Adrenal gland (tissue), 12 donors: ENCODE measurements around the gene RNF180. TPM values are rescaled to one million over a fixed set of nuclear protein-coding genes. Genes with fewer than 3 reads are reported as not detected.

Experiments
- DNase-seq, 7 donors: peaks; one replicate each; pipeline ENCODE4 v3.0.0-alpha.2; 2019 to 2020
- H3K27ac ChIP-seq, 5 donors: fragments of 200-600 bp; sonication (generic) in 4 of 5; 1 replicate in 3 of 5; 2 replicates in 2 of 5; pipeline versions ENCODE4 v1.5.1 to v1.8.0; 2016 to 2020; ENCODE audit warnings: mild to moderate bottlenecking in 1 of 5
- H3K27me3 ChIP-seq: fragments of 200-600 bp; 2 replicates; pipeline ENCODE4 v1.8.0; 2021
- H3K36me3 ChIP-seq, 2 donors: fragments of 200-600 bp; replicated peaks in 1 of 2; 1 replicate in 1 of 2; 2 replicates in 1 of 2; pipeline versions ENCODE4 v1.5.1 to v1.8.0; 2018 to 2022
- H3K4me1 ChIP-seq, 2 donors: fragments of 200-600 bp; replicated peaks in 1 of 2; 1 replicate in 1 of 2; 2 replicates in 1 of 2; pipeline versions ENCODE4 v1.5.1 to v1.8.0; 2018 to 2021
- H3K4me3 ChIP-seq, 4 donors: fragments of 200-600 bp; sonication (generic) in 3 of 4; one replicate each; pipeline ENCODE4 v1.5.1; 2016 to 2018
- H3K9me3 ChIP-seq, 3 donors: fragments of 200-600 bp; sonication (generic) in 1 of 3; replicated peaks in 1 of 3; 1 replicate in 2 of 3; 2 replicates in 1 of 3; pipeline versions ENCODE4 v1.5.1 to v1.8.0; 2016 to 2021
- POLR2A ChIP-seq, 2 donors: fragments of 450-650 bp; IDR thresholded peaks; one replicate each; pipeline ENCODE4 v1.6.1; 2017; ENCODE audit warnings: antibody characterized with exemption in 2 of 2, mild to moderate bottlenecking in 2 of 2, moderate library complexity in 1 of 2
- WGBS, 4 donors: extraction: QIAGEN DNeasy Blood & Tissue Kit in 2 of 4; methylation state at CpG; one replicate each; pipeline versions ENCODE4 v1.1.5 to v1.1.7; 2013 to 2017; 5-methylcytosine and 5-hydroxymethylcytosine counted together
- intact Hi-C, 2 donors: fragments of 100-400 bp; cut with DNase I; formaldehyde crosslinking; loops; one replicate each; pipeline versions ENCODE4 v1.14.1 to v1.15.0; 2022 to 2023
- polyA plus RNA-seq, 3 donors: library from polyadenylated mRNA; stranded (reverse); fragments of 200-250 nt in 2 of 3; fragments of 350-450 nt in 1 of 3; fragmentation: Illumina TruSeq in 1 of 3; extraction: RNeasy Lipid Tissue Mini Kit (QIAGEN cat#74804) in 1 of 3; gene quantifications; one replicate each; pipeline ENCODE4 v1.2.3, GENCODE V29; 2013 to 2014
- total RNA-seq, 9 donors: library from RNA; depleted of rRNA in 4 of 9; stranded (reverse); fragments of >200 nt in 4 of 9; fragments of 120-200 nt in 1 of 9; fragmentation: NEBNext Ultra II Directional in 1 of 9; extraction: Animal tissue kit (Norgen Biotek cat#: 25700) in 1 of 9; gene quantifications; one replicate each; pipeline versions ENCODE4 v1.1.0 to v1.2.4, GENCODE V29; 2013 to 2023
- TF ChIP-seq, protein P1 (sequence below), 6 experiments: fragments of 450-650 bp in 4 of 6; fragments of 200-600 bp in 2 of 6; sonication (generic) in 1 of 6; IDR thresholded peaks; 1 replicate in 5 of 6; 2 replicates in 1 of 6; pipeline versions ENCODE4 v1.5.1 to v1.8.0; 2016 to 2021; ENCODE audit warnings: antibody characterized with exemption in 6 of 6, mild to moderate bottlenecking in 2 of 6, moderate library complexity in 1 of 6
- donor health status: healthy with polysubstance abuse.
- donor health status: Bipolar disorder and iron deficiency.
- donor health status: DM: yes; HTN: yes; CAD: no.
- donor health status: DM: no; HTN: no; CAD: no.
- donor health status: DM: no; HTN: no; CAD: no.
- donor health status: DM: yes; HTN: yes; CAD: no.

The RNF180 gene
- total and polyA plus RNA-seq, 12 donors: 1.5 to 21.7 (median 9.2) TPM

DNA sequence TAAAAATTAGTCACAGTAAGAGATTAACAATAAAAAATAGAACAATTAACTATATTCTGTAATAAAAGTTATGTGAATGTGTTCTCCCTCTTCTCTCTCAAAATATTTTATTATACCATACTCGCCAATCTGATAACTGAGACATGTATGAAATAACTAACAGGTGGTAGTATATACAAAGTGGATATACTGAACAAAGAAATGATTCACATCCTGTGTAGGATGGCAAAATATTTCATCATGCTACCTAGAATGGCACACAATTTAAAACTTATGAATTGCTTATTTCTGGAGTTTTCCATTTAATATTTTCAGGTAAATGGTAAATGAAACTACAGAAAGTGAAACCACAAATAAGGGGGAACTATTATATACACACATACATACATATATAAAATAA is 152.5 kb downstream of the RNF180 start:
- intact Hi-C loops: no loop called here
- Histone ChIP-seq H3K27me3 (no peaks in the 10 kb centered on the region), H3K9me3 (no peaks in the 10 kb centered on the region), H3K4me3 (no peak overlapping the region), H3K4me1 (peaks cover 0 to 3% of the 10 kb centered on the region in 2 donors), H3K27ac (no peak overlapping the region), H3K36me3 (no peaks in the 10 kb centered on the region)
- no peak for DNase-seq
- 89 to 94% (median 92%) methylated on average over 1 of the region's 1 CpG for WGBS, 4 donors
- TF ChIP-seq POLR2A (IDR thresholded peaks at IDR 0.05): no peak
- TF ChIP-seq, protein P1, sequence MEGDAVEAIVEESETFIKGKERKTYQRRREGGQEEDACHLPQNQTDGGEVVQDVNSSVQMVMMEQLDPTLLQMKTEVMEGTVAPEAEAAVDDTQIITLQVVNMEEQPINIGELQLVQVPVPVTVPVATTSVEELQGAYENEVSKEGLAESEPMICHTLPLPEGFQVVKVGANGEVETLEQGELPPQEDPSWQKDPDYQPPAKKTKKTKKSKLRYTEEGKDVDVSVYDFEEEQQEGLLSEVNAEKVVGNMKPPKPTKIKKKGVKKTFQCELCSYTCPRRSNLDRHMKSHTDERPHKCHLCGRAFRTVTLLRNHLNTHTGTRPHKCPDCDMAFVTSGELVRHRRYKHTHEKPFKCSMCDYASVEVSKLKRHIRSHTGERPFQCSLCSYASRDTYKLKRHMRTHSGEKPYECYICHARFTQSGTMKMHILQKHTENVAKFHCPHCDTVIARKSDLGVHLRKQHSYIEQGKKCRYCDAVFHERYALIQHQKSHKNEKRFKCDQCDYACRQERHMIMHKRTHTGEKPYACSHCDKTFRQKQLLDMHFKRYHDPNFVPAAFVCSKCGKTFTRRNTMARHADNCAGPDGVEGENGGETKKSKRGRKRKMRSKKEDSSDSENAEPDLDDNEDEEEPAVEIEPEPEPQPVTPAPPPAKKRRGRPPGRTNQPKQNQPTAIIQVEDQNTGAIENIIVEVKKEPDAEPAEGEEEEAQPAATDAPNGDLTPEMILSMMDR (IDR thresholded peaks at IDR 0.05): no peak

DNA sequence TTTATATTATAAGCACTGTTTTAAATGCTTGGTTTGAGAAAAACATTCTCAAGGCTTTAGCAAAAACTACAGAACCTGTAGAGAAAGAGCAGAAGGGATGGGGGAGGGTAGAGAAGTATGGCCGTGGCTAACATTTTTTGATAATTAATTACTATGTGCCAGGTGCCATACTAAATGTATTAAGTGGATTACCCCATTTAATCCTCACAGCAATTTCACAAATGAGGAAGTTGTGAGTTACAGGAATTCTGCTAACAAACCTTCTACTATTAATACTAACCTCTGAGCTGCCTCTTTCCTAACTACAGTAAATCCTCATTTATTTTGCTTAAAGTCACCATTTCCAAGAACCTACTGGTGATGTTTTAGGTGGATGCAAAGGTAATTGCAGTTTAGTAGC is 157.9 kb downstream of the RNF180 start:
- H3K27ac ChIP-seq: no peak overlapping the region
- intact Hi-C loops: no loop called here

GRCh38 chr5:64330728-64331231 is 165.1 kb downstream of the RNF180 start:
- no peak for TF ChIP-seq POLR2A (IDR thresholded peaks at IDR 0.05)
- TF ChIP-seq, protein P1 (IDR thresholded peaks at IDR 0.05): no peak
- Histone ChIP-seq H3K36me3 (no peaks in the 10 kb centered on the region), H3K27me3 (no peaks in the 10 kb centered on the region), H3K9me3 (no peaks in the 10 kb centered on the region), H3K4me3 (no peak overlapping the region), H3K27ac (no peak overlapping the region), H3K4me1 (no peaks in the 10 kb centered on the region)
- no peak for DNase-seq
- WGBS, 4 donors: 88 to 100% (median 96%) methylated on average over 2 to 6 of the region's 6 CpGs
- intact Hi-C loops: no loop called here

More for the DNA sequence above, 157.9 kb downstream of the RNF180 start:
- H3K4me3 ChIP-seq: no peak overlapping the region
- no peaks in the 10 kb centered on the region for H3K4me1 ChIP-seq
- 76 to 96% (median 84%) methylated on average over 1 of the region's 1 CpG for WGBS, 4 donors
- H3K9me3 ChIP-seq: no peaks in the 10 kb centered on the region
- TF ChIP-seq, protein P1 (IDR thresholded peaks at IDR 0.05): no peak
- no peak for TF ChIP-seq POLR2A (IDR thresholded peaks at IDR 0.05)
- no peaks in the 10 kb centered on the region for H3K27me3 ChIP-seq
- no peaks in the 10 kb centered on the region for H3K36me3 ChIP-seq
- no peak for DNase-seq

DNA sequence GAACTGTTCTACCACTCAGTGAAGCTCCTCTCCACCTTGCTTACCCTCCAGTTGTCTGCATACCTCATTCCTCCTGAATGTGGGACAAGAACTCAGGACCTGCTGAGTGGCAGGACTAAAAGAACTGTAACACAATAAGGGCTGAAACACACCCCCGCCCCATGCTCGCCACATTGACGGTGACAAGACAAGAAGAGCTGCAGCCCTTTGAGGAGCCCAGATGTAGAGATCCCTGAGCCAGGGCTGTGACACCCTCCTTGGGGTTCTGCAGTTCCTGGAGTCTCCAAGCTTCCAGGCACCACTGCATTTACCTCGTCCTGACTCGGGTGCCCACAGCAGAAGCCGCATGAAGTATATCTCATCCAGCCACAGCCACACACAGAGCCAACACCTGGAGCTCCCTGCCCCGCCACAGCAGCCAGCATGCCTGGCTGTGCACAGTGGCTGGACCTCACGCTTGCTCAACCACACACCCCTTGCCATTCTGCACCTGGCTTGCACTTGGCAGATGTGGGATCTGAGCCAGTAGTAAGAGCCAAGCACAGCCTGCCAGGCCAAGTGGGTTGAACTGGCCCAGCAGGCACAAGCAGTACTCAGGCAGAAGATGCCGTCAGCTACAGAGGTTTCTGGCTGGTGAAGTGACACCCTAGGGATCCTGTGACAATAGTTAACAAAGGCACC is 166.1 kb downstream of the RNF180 start:
- Histone ChIP-seq H3K9me3 (no peaks in the 10 kb centered on the region), H3K27me3 (no peaks in the 10 kb centered on the region), H3K4me3 (no peak overlapping the region), H3K27ac (no peak overlapping the region), H3K36me3 (no peaks in the 10 kb centered on the region), H3K4me1 (no peaks in the 10 kb centered on the region)
- 94 to 100% (median 98%) methylated on average over 4 to 9 of the region's 9 CpGs for WGBS, 4 donors
- TF ChIP-seq, protein P1 (IDR thresholded peaks at IDR 0.05): no peak
- no peak for TF ChIP-seq POLR2A (IDR thresholded peaks at IDR 0.05)
- intact Hi-C loops: no loop called here
- peak in 1 of 7 donors; percentile 2 for DNase-seq
